ENCODE data around the gene PRIMA1. TPM values are rescaled to one million over a fixed set of nuclear protein-coding genes. Genes with fewer than 3 reads are reported as not detected.

The PRIMA1 gene
- total RNA-seq, 1 experiment from 2014 or later: 2.3 TPM

DNA sequence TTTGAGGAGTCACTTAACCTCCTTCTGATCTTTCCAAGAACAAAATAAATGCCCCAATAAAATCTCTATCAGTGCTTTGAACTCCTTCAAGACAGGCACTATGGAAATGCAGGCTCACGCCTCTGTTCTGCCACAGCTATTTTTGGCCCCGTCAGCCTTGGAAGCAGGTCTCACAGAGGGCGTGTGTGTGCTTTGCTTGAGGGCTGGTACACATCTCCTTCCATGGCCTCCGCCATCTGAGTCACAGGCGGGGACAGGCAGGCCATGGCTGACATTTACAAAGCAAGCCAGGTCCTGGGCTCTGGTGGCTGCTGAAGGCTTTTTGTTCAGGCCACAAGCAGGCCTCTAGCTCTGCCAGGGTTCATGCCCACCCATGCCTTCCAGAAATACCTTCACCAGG lies 16.0 kb downstream of the PRIMA1 start:
- H2BK120ac ChIP-seq (ENCODE audit: low read depth, low read length, poor library complexity, severe bottlenecking): no peak overlapping the region
- no peak for DNase-seq
- no peak overlapping the region for H2BK15ac ChIP-seq (ENCODE audit: low read depth, low read length)
- H3K79me2 ChIP-seq (ENCODE audit: insufficient read depth, low read length): no peaks in the 10 kb centered on the region
- H3K14ac ChIP-seq (ENCODE audit: insufficient read depth, low read length): no peak overlapping the region
- Mint-ChIP-seq H3K4me1 (peaks cover 6 to 13% of the 10 kb centered on the region in 2 experiments), H3K4me3 (no peak overlapping the region), H3K36me3 (ENCODE audit: insufficient read depth in 1 of 3, low read depth in 3 of 3) (no peaks in the 10 kb centered on the region; a peak in 1 of 7 replicates), H3K27me3 (ENCODE audit: low read depth) (no peaks in the 10 kb centered on the region; the same call in 1 of the 2 replicates), H3K9me3 (no peaks in the 10 kb centered on the region), H3K27ac (no peak overlapping the region)
- no peaks in the 10 kb centered on the region for H4K20me1 ChIP-seq (ENCODE audit: control insufficient read depth, insufficient read depth, insufficient read length)
- H3K27ac ChIP-seq (ENCODE audit: insufficient read length, low read depth, low read length): no peak overlapping the region
- no peak overlapping the region for H3K9ac ChIP-seq (ENCODE audit: extremely low read depth, insufficient read length, low read length)
- TF ChIP-seq, protein P1, sequence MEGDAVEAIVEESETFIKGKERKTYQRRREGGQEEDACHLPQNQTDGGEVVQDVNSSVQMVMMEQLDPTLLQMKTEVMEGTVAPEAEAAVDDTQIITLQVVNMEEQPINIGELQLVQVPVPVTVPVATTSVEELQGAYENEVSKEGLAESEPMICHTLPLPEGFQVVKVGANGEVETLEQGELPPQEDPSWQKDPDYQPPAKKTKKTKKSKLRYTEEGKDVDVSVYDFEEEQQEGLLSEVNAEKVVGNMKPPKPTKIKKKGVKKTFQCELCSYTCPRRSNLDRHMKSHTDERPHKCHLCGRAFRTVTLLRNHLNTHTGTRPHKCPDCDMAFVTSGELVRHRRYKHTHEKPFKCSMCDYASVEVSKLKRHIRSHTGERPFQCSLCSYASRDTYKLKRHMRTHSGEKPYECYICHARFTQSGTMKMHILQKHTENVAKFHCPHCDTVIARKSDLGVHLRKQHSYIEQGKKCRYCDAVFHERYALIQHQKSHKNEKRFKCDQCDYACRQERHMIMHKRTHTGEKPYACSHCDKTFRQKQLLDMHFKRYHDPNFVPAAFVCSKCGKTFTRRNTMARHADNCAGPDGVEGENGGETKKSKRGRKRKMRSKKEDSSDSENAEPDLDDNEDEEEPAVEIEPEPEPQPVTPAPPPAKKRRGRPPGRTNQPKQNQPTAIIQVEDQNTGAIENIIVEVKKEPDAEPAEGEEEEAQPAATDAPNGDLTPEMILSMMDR (conservative IDR thresholded peaks at IDR 0.05): no peak
- H3K4me1 ChIP-seq (ENCODE audit: insufficient read depth, low read length): peaks cover 2% of the 10 kb centered on the region; the same call in 1 of the 2 replicates
- no CpG with 5 or more reads among the region's 5 CpGs for WGBS (ENCODE audit: extremely low coverage, insufficient read length, low lambda C conversion rate)
- H4K5ac ChIP-seq (ENCODE audit: insufficient read length, low read depth, low read length): no peak overlapping the region
- H2AK5ac ChIP-seq (ENCODE audit: insufficient read length, low read length): no peak overlapping the region
- H2BK5ac ChIP-seq (ENCODE audit: insufficient read length, low read length): no peak overlapping the region
- no peak overlapping the region for H2AFZ ChIP-seq (ENCODE audit: low read length)
- H3K4ac ChIP-seq (ENCODE audit: low read depth, low read length): no peak overlapping the region
- H3K9me3 ChIP-seq (ENCODE audit: control insufficient read depth, low read depth, low read length): no peaks in the 10 kb centered on the region
- no peak overlapping the region for H3T11ph ChIP-seq (ENCODE audit: low read length)
- no peaks in the 10 kb centered on the region for H3K27me3 ChIP-seq (ENCODE audit: insufficient read depth, low read length)
- no peak overlapping the region for H4K8ac ChIP-seq (replicated peaks; ENCODE audit: insufficient read length, low read depth, low read length)
- H3K56ac ChIP-seq (ENCODE audit: insufficient read length, low read depth, low read length): no peak overlapping the region
- no peak overlapping the region for H2BK20ac ChIP-seq (ENCODE audit: low read depth, low read length, poor library complexity, severe bottlenecking)
- H3K23me2 ChIP-seq (ENCODE audit: insufficient read length, low read depth, low read length, poor library complexity, severe bottlenecking): no peaks in the 10 kb centered on the region
- H3K23ac ChIP-seq (ENCODE audit: insufficient read length, low read depth, low read length): no peak overlapping the region
- H3K79me1 ChIP-seq (ENCODE audit: insufficient read depth, low read depth, low read length, poor library complexity, severe bottlenecking): no peaks in the 10 kb centered on the region
- no peak overlapping the region for H3K4me2 ChIP-seq (ENCODE audit: insufficient read depth, insufficient read length, low read length)
- no peak overlapping the region for H3K18ac ChIP-seq (ENCODE audit: insufficient read length, low read depth, low read length)
- no peak overlapping the region for H4K91ac ChIP-seq (ENCODE audit: insufficient read length, low read depth, low read length)
- no peak overlapping the region for H2BK12ac ChIP-seq (ENCODE audit: insufficient read length, low read depth, low read length)

All from H9 (cell line).